PC-3 (cell line): ENCODE data around the gene LIF. TPM values are rescaled to one million over a fixed set of nuclear protein-coding genes. Genes with fewer than 3 reads are reported as not detected.

Experiments used
- ATAC-seq: fragments of 200-7000 bp; cut with Tn5 transposase; 2 replicates; pipeline ENCODE4 v1.9.1; 2020; ENCODE audit warnings: mild to moderate bottlenecking, moderate library complexity
- BruUV-seq: library from RNA; stranded (reverse); fragments of 400-500 nt; replicated peaks from 2 replicates; lab custom pipeline; 2021; lab: Mats Ljungman, UMichigan
- CTCF ChIA-PET: fragments of 300-600 bp; sonication (Branson Sonifier 250); formaldehyde crosslinking; loops from one replicate; lab custom pipeline; 2022; ENCODE audit warnings: antibody characterized with exemption; lab: Charles Lee
- POLR2A ChIA-PET: fragments of 300-600 bp; sonication (Branson Sonifier 250); formaldehyde crosslinking; loops from one replicate; lab custom pipeline; 2022; ENCODE audit warnings: antibody characterized with exemption; ENCODE audit not compliant: unreplicated experiment; lab: Charles Lee
- DNase-seq: peaks from one replicate; pipeline ENCODE4 v3.0.0-alpha.2; 2015
- H2AFZ ChIP-seq: fragments of 300-600 bp; sonication (generic); 2 replicates; pipeline ENCODE4 v1.6.0; 2016; ENCODE audit warnings: antibody characterized with exemption, low read length
- H3F3A ChIP-seq: fragments of 300-600 bp; sonication (generic); one replicate; pipeline ENCODE4 v1.6.0; 2017; ENCODE audit warnings: antibody characterized with exemption, low read length, control low read depth, mild to moderate bottlenecking; ENCODE audit not compliant: unreplicated experiment
- H3K27ac ChIP-seq: fragments of 300-600 bp; sonication (generic); 2 replicates; pipeline ENCODE4 v1.5.1; 2016; ENCODE audit warnings: mild to moderate bottlenecking, low read length
- H3K27me3 ChIP-seq: fragments of 300-600 bp; sonication (generic); 2 replicates; pipeline ENCODE4 v1.6.1; 2016; ENCODE audit warnings: low read length, mixed read lengths
- H3K36me3 ChIP-seq: fragments of 300-600 bp; sonication (generic); 2 replicates; pipeline ENCODE4 v1.6.1; 2016; ENCODE audit warnings: low read depth, mixed run types, low read length, mixed read lengths
- H3K4me1 ChIP-seq: fragments of 300-600 bp; sonication (generic); 2 replicates; pipeline ENCODE4 v1.5.1; 2016; ENCODE audit warnings: low read length; ENCODE audit not compliant: insufficient read depth
- H3K4me2 ChIP-seq: fragments of 300-600 bp; sonication (generic); 2 replicates; pipeline ENCODE4 v1.6.0; 2016; ENCODE audit warnings: low read length
- H3K4me3 ChIP-seq: fragments of 300-600 bp; sonication (generic); 2 replicates; pipeline ENCODE4 v1.5.1; 2016; ENCODE audit warnings: mild to moderate bottlenecking, low read length, mixed read lengths
- H3K79me2 ChIP-seq: fragments of 300-600 bp; sonication (generic); 2 replicates; pipeline ENCODE4 v1.6.1; 2017; ENCODE audit warnings: low read length, mixed read lengths
- H3K9ac ChIP-seq: fragments of 300-600 bp; sonication (generic); 2 replicates; pipeline ENCODE4 v1.6.0; 2016; ENCODE audit warnings: mild to moderate bottlenecking, low read length
- H3K9me2 ChIP-seq: fragments of 300-600 bp; sonication (generic); replicated peaks from 2 replicates; pipeline ENCODE4 v1.6.1; 2016; ENCODE audit warnings: mixed run types, low read length, mixed read lengths
- H3K9me3 ChIP-seq: fragments of 300-600 bp; sonication (generic); 2 replicates; pipeline ENCODE4 v1.6.1; 2016; ENCODE audit warnings: low read length, mixed read lengths
- H4K20me1 ChIP-seq: fragments of 300-600 bp; sonication (generic); 2 replicates; pipeline ENCODE4 v1.6.1; 2016; ENCODE audit warnings: low read length, mixed read lengths
- EZH2 ChIP-seq: fragments of 300-600 bp; sonication (generic); IDR thresholded peaks from one replicate; pipeline ENCODE4 v1.6.1; 2017; ENCODE audit warnings: antibody characterized with exemption, mild to moderate bottlenecking, low read length; ENCODE audit not compliant: unreplicated experiment
- EZH2phosphoT487 ChIP-seq: fragments of 300-600 bp; sonication (generic); IDR thresholded peaks from 2 replicates; pipeline ENCODE4 v1.6.1; 2018; ENCODE audit warnings: mild to moderate bottlenecking, antibody characterized with exemption, low read length, borderline replicate concordance
- intact Hi-C: fragments of 100-400 bp; cut with micrococcal nuclease; formaldehyde crosslinking; loops from 2 replicates; pipeline ENCODE4 v1.9.0; 2023
- total RNA-seq: library from RNA; depleted of rRNA; stranded (reverse); fragments of >200 nt; gene quantifications from 2 replicates; pipeline ENCODE4 v1.2.3, GENCODE V29; 2014
- TF ChIP-seq, protein P1 (sequence below): fragments of 300-600 bp; sonication (generic); conservative IDR thresholded peaks from 2 replicates; pipeline ENCODE4 v1.5.1; 2017; ENCODE audit warnings: antibody characterized with exemption, low read depth, mild to moderate bottlenecking, low read length

Gene LIF
- total RNA-seq, 1 experiment from 2014 or later = 64.1 TPM

DNA sequence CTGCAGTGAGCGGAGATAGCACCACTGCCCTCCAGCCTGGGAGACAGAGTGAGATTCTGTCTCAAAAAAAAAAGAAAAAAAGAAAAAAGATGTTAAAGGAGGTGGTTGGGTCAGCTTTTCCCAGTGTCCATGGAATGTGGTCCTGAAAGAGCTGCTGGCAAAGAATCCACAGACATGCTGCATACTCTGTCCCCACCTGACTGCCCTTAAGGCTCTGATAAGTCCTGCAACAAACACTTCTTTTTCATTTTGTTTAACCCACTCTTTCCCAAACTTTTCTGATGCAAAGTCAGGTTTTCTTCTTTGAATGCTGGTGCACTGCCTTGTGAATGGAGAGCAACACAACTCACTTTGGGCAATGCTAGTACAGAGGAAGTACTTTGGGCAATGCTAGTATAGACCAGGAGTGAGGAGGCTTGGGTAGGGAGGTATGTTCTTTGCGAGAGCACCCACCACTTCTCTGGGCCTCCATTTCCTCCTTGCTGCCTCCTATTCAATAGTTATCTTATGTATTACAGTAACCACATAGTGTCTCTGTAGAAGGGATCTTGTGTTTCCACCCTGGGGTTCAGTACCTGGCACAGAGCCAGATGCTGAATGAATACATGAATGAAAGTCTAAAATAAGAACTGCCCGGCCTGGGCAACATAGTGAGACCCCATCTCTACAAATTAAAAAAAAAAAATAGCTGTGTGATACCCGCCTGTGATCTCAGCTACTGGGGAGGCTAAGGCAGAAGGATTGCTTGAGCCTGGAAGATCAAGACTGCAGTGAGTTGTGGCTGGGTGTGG, 18.9 kb downstream of the LIF start:
- Histone ChIP-seq H3K4me1 (peaks cover 53% of the 10 kb centered on the region), H3K27me3 (no peaks in the 10 kb centered on the region), H3K79me2 (no peaks in the 10 kb centered on the region), H3K9me2 (no peaks in the 10 kb centered on the region), H3F3A (peaks cover 3% of the 10 kb centered on the region), H3K4me2 (no peak overlapping the region), H3K27ac (peak overlapping the region; percentile 92), H2AFZ (no peak overlapping the region), H3K9ac (peak overlapping the region; percentile 76), H3K36me3 (no peaks in the 10 kb centered on the region), H4K20me1 (no peaks in the 10 kb centered on the region), H3K9me3 (no peaks in the 10 kb centered on the region), H3K4me3 (no peak overlapping the region)
- ATAC-seq (no peak), DNase-seq (no peak)
- BruUV-seq = no TSS peak
- ChIA-PET CTCF (no interaction called here), POLR2A (interaction anchor here (0.7 to 1.0 kb wide), 2 partner anchors 28 to 197 kb away, joined by 5 to 7 read pairs; no protein-coding TSS in a partner anchor)
- intact Hi-C loops = loop anchor here (2.0 kb wide), 1 partner anchor 15 kb away; no protein-coding TSS in a partner anchor
- TF ChIP-seq EZH2phosphoT487 (no peak), EZH2 (no peak)
- TF ChIP-seq, protein P1, sequence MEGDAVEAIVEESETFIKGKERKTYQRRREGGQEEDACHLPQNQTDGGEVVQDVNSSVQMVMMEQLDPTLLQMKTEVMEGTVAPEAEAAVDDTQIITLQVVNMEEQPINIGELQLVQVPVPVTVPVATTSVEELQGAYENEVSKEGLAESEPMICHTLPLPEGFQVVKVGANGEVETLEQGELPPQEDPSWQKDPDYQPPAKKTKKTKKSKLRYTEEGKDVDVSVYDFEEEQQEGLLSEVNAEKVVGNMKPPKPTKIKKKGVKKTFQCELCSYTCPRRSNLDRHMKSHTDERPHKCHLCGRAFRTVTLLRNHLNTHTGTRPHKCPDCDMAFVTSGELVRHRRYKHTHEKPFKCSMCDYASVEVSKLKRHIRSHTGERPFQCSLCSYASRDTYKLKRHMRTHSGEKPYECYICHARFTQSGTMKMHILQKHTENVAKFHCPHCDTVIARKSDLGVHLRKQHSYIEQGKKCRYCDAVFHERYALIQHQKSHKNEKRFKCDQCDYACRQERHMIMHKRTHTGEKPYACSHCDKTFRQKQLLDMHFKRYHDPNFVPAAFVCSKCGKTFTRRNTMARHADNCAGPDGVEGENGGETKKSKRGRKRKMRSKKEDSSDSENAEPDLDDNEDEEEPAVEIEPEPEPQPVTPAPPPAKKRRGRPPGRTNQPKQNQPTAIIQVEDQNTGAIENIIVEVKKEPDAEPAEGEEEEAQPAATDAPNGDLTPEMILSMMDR = no peak

DNA sequence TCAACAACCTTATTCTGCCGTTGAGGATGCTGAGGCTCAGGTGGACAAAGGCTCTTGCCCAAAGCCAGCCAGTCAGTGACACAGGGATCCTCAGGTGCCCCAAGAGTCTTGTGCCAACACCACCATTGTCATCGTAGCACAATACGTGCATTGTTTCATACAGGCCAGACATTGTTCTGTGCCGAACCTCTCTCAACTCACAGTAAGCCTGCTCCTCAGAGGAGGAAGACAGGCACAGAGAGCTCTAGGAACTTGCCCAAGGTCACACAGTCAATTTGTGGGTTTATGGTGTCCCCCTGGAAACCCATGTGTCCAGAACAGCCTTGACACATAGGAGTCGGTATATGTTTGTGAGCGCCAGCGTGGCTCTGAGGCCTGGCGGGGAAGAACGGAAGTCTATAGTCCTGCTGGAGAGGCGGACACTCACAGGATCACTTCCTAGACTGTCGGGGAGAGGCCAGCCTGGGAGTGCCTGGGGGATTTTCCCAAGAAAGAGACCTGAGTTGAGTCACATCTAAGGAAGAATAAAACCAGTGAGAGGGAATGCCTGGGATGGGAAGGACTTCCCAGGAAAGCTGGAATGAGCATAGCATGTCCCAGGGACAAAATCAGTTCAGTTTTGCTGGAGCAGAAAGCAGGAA, 20.2 kb downstream of the LIF start:
- BruUV-seq = TSS peak; percentile 83
- H3K4me3 ChIP-seq = no peak overlapping the region
- intact Hi-C loops = no loop called here
- H4K20me1 ChIP-seq = no peaks in the 10 kb centered on the region
- ChIA-PET CTCF (no interaction called here), POLR2A (no interaction called here)
- H3K9me2 ChIP-seq = no peaks in the 10 kb centered on the region
- no peaks in the 10 kb centered on the region for H3K36me3 ChIP-seq
- H3K9ac ChIP-seq = peak overlapping the region; percentile 76
- no peaks in the 10 kb centered on the region for H3K9me3 ChIP-seq
- peak; percentile 63 for ATAC-seq
- H3K4me1 ChIP-seq = peaks cover 53% of the 10 kb centered on the region
- no peak overlapping the region for H2AFZ ChIP-seq
- peak; percentile 61 for DNase-seq
- H3K79me2 ChIP-seq = no peaks in the 10 kb centered on the region
- TF ChIP-seq EZH2phosphoT487 (no peak), EZH2 (no peak)
- TF ChIP-seq, protein P1 = no peak
- peak overlapping the region; percentile 92 for H3K27ac ChIP-seq
- peaks cover 3% of the 10 kb centered on the region for H3F3A ChIP-seq
- H3K27me3 ChIP-seq = no peaks in the 10 kb centered on the region
- no peak overlapping the region for H3K4me2 ChIP-seq
